T-cell (primary cell): ENCODE results near the gene TROAP. TPM values are rescaled to one million over a fixed set of nuclear protein-coding genes. Genes with fewer than 3 reads are reported as not detected.

Experiments
- ATAC-seq, 4 experiments: fragments of 200-7000 bp in 3 of 4; fragments of 150-1000 bp in 1 of 4; cut with Tn5 transposase; replicated peaks in 1 of 4; 1 replicate in 3 of 4; 2 replicates in 1 of 4; pipeline ENCODE4 v1.10.0; 2021; ENCODE audit warnings: moderate library complexity in 3 of 4, mild to moderate bottlenecking in 2 of 4, moderate number of reproducible peaks in 1 of 4
- CTCF ChIA-PET, 2 donors: fragments of 300-600 bp; sonication (Branson Sonifier 250); formaldehyde crosslinking; loops; one replicate each; lab custom pipeline; 2022; ENCODE audit warnings: antibody characterized with exemption in 2 of 2; lab: Charles Lee
- POLR2A ChIA-PET, 2 donors: fragments of 300-600 bp; sonication (Branson Sonifier 250); formaldehyde crosslinking; loops; one replicate each; lab custom pipeline; 2022; ENCODE audit warnings: antibody characterized with exemption in 2 of 2; lab: Charles Lee
- DNase-seq, 35 experiments: peaks; one replicate each; pipeline versions ENCODE4 v3.0.0 to v3.0.0-alpha.2; 2013 to 2023
- H3K27ac ChIP-seq: one replicate; pipeline ENCODE4 v1.5.1; 2013; ENCODE audit warnings: low read length
- H3K27me3 ChIP-seq, 2 experiments: replicated peaks in 1 of 2; 1 replicate in 1 of 2; 2 replicates in 1 of 2; pipeline versions ENCODE4 v1.6.1 to v1.7.0; 2013; ENCODE audit warnings: low read length in 1 of 2, mixed read lengths in 1 of 2; ENCODE audit not compliant: control insufficient read depth in 2 of 2, insufficient read depth in 2 of 2; ENCODE audit errors: extremely low read depth in 1 of 2
- H3K36me3 ChIP-seq, 2 donors: 1 replicate in 1 of 2; 2 replicates in 1 of 2; pipeline versions ENCODE4 v1.6.1 to v1.7.0; 2013; ENCODE audit warnings: low read length in 1 of 2; ENCODE audit not compliant: control insufficient read depth in 2 of 2, insufficient read depth in 1 of 2; ENCODE audit errors: extremely low read depth in 1 of 2
- H3K4me1 ChIP-seq, 2 experiments: 1 replicate in 1 of 2; 2 replicates in 1 of 2; pipeline versions ENCODE4 v1.6.1 to v1.7.0; 2013; ENCODE audit warnings: low read length in 2 of 2, mixed read lengths in 1 of 2; ENCODE audit not compliant: insufficient read depth in 2 of 2, control insufficient read depth in 1 of 2; ENCODE audit errors: extremely low read depth in 1 of 2
- H3K4me3 ChIP-seq, 2 donors: 1 replicate in 1 of 2; 2 replicates in 1 of 2; pipeline versions ENCODE4 v1.5.1 to v1.7.0; 2013; ENCODE audit warnings: mild to moderate bottlenecking in 2 of 2, low read length in 1 of 2, moderate library complexity in 1 of 2; ENCODE audit not compliant: control insufficient read depth in 1 of 2; ENCODE audit errors: extremely low read depth in 1 of 2
- H3K9me3 ChIP-seq: 2 replicates; pipeline ENCODE4 v1.7.0; 2013
- H3K27ac Mint-ChIP-seq, 2 donors: one replicate each; pipeline ENCODE4 v1.8.0; 2020 to 2021; ENCODE audit warnings: mild to moderate bottlenecking in 2 of 2, mixed read lengths in 2 of 2
- H3K27me3 Mint-ChIP-seq, 2 donors: one replicate each; pipeline ENCODE4 v1.8.0; 2021 to 2022; ENCODE audit warnings: mixed read lengths in 2 of 2
- H3K36me3 Mint-ChIP-seq: one replicate; pipeline ENCODE4 v1.8.0; 2021; ENCODE audit warnings: mixed read lengths
- H3K4me1 Mint-ChIP-seq, 3 donors: one replicate each; pipeline ENCODE4 v1.8.0; 2020 to 2022; ENCODE audit warnings: mixed read lengths in 3 of 3, mild to moderate bottlenecking in 1 of 3
- H3K4me3 Mint-ChIP-seq, 3 donors: one replicate each; pipeline ENCODE4 v1.8.0; 2020 to 2022; ENCODE audit warnings: mild to moderate bottlenecking in 3 of 3, mixed read lengths in 3 of 3, moderate library complexity in 3 of 3
- H3K9me3 Mint-ChIP-seq, 3 donors: one replicate each; pipeline ENCODE4 v1.8.0; 2020 to 2022; ENCODE audit warnings: mixed read lengths in 3 of 3
- WGBS: methylation state at CpG from one replicate; pipeline ENCODE4 v1.1.5; 2013; ENCODE audit warnings: missing lambda C conversion rate; ENCODE audit not compliant: insufficient coverage; 5-methylcytosine and 5-hydroxymethylcytosine counted together
- total RNA-seq, 35 experiments: library from RNA in 6 of 35; stranded (reverse) in 6 of 35; fragments of 120-200 nt in 1 of 35; gene quantifications; one replicate each; pipeline versions ENCODE4 v1.2.1 to v1.2.4 and lab custom pipeline; 2013 to 2026

Gene TROAP
- total RNA-seq, 5 donors from 2014 or later (not counting 1 experiment from before 2014, with no cell fraction given) = 0.98 to 1.9 (median 1.3) TPM

GRCh38 chr12:49335118-49335954, 12.3 kb downstream of the TROAP start:
- peak overlapping the region in 1 of 3 donors; percentile 45 for H3K4me3 Mint-ChIP-seq
- peaks cover 16 to 96% of the 10 kb centered on the region in 2 experiments for H3K27me3 ChIP-seq
- H3K4me1 Mint-ChIP-seq = peaks cover 16 to 30% (median 18%) of the 10 kb centered on the region in 3 donors
- CTCF ChIA-PET = interaction anchor here (0.5 to 1.4 kb wide), 2 partner anchors 23 to 26 kb away, joined by 4 to 5 read pairs; no protein-coding TSS in a partner anchor
- H3K4me1 ChIP-seq = peaks cover 2 to 29% of the 10 kb centered on the region in 2 experiments
- no peaks in the 10 kb centered on the region for H3K9me3 Mint-ChIP-seq
- H3K9me3 ChIP-seq = no peaks in the 10 kb centered on the region
- H3K27me3 Mint-ChIP-seq = peaks cover 61 to 73% of the 10 kb centered on the region in 2 donors
- no peak overlapping the region for H3K27ac Mint-ChIP-seq
- no peak overlapping the region for H3K27ac ChIP-seq
- DNase-seq (no peak), ATAC-seq (no peak)
- no peaks in the 10 kb centered on the region for H3K36me3 ChIP-seq
- H3K36me3 Mint-ChIP-seq = no peaks in the 10 kb centered on the region
- H3K4me3 ChIP-seq = no peak overlapping the region
- WGBS = 59% methylated on average over 14 of the region's 16 CpGs
- POLR2A ChIA-PET = no interaction called here

DNA sequence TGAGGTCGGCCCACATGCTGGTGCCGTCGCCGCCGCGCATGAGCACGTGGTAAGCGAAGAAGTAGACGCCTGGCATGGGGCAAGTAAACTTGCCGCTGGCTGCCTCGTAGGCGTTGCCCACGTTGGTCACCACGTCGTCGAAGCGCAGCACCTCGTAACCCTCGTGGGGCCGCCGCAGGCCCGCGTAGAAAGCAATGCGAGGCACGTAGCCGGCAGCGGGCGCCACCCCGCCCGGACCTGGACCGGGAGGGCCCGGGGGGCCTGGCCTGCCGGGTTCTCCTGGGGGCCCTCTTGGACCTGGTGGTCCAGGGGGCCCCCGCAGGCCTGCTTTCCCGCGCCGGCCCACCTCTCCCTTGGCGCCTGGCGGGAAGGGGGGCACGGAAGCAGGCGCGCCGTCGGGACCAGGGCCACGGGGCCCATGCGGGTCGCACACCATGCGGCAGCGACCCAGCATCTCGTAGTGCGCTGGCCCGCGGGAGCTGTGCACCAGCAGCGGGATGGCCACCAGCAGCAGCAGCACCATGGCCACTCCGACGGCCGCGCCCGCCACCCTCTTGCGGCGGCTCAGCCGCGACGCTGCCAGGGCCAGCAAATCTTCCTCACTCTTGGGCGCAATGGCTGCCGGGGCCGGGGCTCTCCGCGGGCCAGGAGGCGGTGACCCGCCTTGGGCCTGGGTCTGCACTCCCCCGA, 13.0 kb downstream of the TROAP start:
- Mint-ChIP-seq H3K9me3 (no peaks in the 10 kb centered on the region), H3K4me1 (peaks cover 18 to 34% (median 22%) of the 10 kb centered on the region in 3 donors), H3K27ac (no peak overlapping the region), H3K27me3 (peaks cover 66 to 77% of the 10 kb centered on the region in 2 donors), H3K36me3 (no peaks in the 10 kb centered on the region), H3K4me3 (peak overlapping the region in 1 of 3 donors; percentile 45)
- ChIA-PET POLR2A (no interaction called here), CTCF (interaction anchor here (0.5 to 1.9 kb wide), 4 partner anchors 25 to 415 kb away, joined by 3 to 7 read pairs (median 5); no protein-coding TSS in a partner anchor)
- Histone ChIP-seq H3K27ac (no peak overlapping the region), H3K36me3 (no peaks in the 10 kb centered on the region), H3K27me3 (peaks cover 16 to 91% of the 10 kb centered on the region in 2 experiments), H3K4me1 (peaks cover 2 to 29% of the 10 kb centered on the region in 2 experiments), H3K9me3 (no peaks in the 10 kb centered on the region), H3K4me3 (no peak overlapping the region)
- ATAC-seq (no peak), DNase-seq (no peak)
- 22% methylated on average over 72 of the region's 72 CpGs for WGBS

DNA sequence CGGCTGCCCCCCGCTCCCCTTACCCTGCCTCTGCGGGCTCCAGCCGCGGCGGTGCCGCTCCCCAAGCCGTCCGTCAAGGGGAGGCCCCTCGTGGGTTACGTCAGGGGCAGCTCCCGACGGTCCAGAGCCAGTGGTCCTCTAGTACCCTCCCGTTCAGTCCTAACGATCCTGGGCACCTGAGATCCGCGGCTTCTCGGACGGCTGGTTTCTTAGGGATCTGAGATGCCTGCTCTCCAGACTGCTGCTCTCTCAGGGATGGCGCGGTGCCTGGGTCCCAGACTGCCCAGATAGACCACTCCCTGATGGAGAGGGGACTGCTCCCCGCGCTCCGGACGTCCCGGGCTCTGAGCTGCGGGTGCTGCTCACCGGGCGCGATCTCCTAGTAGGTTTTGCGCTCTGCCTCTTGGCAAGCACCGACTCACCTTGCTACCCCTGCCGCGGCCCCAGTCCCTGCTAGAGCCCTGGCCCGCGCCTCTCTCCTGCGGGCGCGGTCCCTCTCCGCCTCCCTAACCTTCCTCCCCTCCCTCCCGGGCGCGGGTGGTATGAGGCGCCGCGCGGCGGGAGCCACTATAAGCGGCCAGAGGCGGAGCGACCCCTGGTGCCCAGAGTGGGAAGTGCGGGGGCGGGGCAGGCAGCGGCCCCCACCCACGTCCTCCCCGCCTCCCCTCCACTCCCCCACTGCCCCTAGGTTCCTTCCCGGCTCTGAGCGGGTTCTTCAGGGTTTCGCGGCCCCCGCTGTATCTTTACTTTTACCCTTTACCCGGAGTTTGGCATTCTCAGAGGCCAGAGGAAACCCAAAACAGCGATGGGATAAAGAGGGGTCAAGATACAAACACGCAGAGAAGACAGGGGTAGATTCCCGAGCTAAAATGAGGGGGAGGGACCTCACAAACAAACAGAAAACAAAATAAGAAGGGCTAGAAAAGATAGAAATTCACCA, 13.9 kb downstream of the TROAP start, which contains the start of gene C1QL4:
Gene C1QL4, minus strand, starts transcription at position 544 of the 940 bp plus-strand sequence. CDS start 711 bp downstream, outside the sequence.
- CTCF ChIA-PET = interaction anchor here (0.6 to 1.9 kb wide), 7 partner anchors 11 to 415 kb away, joined by 3 to 7 read pairs (median 6); partner anchors contain the start of gene TROAP (in 1 of the 2)
- Histone ChIP-seq H3K27me3 (peaks cover 18 to 91% of the 10 kb centered on the region in 2 experiments), H3K4me1 (peaks cover 2 to 31% of the 10 kb centered on the region in 2 experiments), H3K4me3 (peak within 1 kb of the TSS; percentile 44 to 50), H3K36me3 (no peaks in the 10 kb centered on the region), H3K9me3 (no peaks in the 10 kb centered on the region), H3K27ac (no peak within 1 kb of the TSS)
- H3K4me3 Mint-ChIP-seq = peak within 1 kb of the TSS; percentile 60 to 73 (median 60)
- peak; percentile 61 to 92 (median 83) for DNase-seq
- H3K36me3 Mint-ChIP-seq = no peaks in the 10 kb centered on the region
- WGBS = 7% methylated on average over 34 of the region's 65 CpGs
- ATAC-seq = peak; percentile 89 to 95 (median 92)
- H3K27me3 Mint-ChIP-seq = peaks cover 60 to 72% of the 10 kb centered on the region in 2 donors
- POLR2A ChIA-PET = no interaction called here
- no peaks in the 10 kb centered on the region for H3K9me3 Mint-ChIP-seq
- H3K4me1 Mint-ChIP-seq = peaks cover 18 to 34% (median 22%) of the 10 kb centered on the region in 3 donors
- H3K27ac Mint-ChIP-seq = no peak within 1 kb of the TSS

DNA sequence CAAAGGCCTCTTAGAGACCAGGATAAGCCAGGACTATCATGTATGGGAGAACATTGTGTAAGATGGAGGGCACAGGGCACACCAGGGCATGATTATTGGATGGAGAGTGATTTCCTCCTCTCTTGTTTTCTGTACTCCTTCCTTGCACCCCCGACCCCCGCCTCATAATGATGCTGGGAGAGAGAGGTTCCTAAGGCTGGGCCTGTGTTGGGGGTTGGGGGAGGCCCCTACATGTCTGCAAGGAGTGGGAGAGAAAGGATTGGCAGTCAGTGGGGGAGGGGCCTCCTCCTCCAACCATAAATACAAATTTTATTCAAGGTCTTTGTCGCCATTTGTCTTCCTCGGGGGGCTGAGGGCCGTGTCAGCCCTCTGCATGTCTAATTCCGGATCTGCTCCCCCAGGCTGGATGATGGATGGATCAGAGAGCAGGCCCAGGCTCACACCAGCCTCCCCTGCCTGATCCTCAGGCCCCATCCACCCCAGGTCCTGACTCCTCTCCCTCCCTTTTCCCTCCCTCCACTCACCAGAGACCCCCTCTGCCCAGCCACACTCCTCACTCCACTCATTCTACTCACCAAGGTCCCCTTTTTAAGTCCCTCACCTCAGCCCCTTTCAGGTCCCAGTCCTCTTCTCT, 15.9 kb downstream of the TROAP start:
- no peaks in the 10 kb centered on the region for H3K36me3 ChIP-seq
- H3K27ac Mint-ChIP-seq = no peak overlapping the region
- POLR2A ChIA-PET = no interaction called here
- peaks cover 14 to 46% of the 10 kb centered on the region in 2 experiments for H3K4me1 ChIP-seq
- H3K4me1 Mint-ChIP-seq = peaks cover 29 to 46% (median 34%) of the 10 kb centered on the region in 3 donors
- no peaks in the 10 kb centered on the region for H3K9me3 ChIP-seq
- no peaks in the 10 kb centered on the region for H3K36me3 Mint-ChIP-seq
- WGBS = 83% methylated on average over 2 of the region's 6 CpGs
- H3K4me3 Mint-ChIP-seq = no peak overlapping the region
- H3K4me3 ChIP-seq = no peak overlapping the region
- ATAC-seq (no peak), DNase-seq (no peak)
- no peak overlapping the region for H3K27ac ChIP-seq
- H3K9me3 Mint-ChIP-seq = no peaks in the 10 kb centered on the region
- H3K27me3 ChIP-seq = peaks cover 18 to 90% of the 10 kb centered on the region in 2 experiments
- CTCF ChIA-PET = interaction anchor here in 1 of 2 donors (1.0 to 1.4 kb wide), 2 partner anchors 12 to 16 kb away, joined by 3 to 4 read pairs; partner anchors contain the start of gene TROAP
- peaks cover 52 to 68% of the 10 kb centered on the region in 2 donors for H3K27me3 Mint-ChIP-seq

DNA sequence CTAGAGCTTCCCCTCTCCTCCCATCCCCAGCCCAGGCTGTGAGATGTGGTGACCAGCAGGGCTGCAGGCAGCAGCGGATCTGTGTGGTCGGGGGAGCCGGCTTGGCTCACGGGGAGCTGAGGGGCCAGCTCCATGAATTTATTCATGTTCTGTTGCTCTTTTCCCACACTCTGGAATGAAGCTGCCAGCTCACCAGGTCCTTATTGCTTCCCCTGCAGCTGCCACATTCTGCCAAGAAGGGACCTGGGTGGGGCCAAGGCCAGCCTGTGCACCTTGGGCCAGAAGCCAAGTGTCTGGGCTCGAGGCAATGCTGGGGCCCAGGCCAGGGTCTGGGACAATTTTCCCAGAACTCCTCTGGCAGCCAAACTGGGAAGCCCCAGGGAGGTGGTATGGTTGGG, 16.4 kb downstream of the TROAP start:
- no peak for DNase-seq
- H3K4me1 Mint-ChIP-seq = peaks cover 33 to 49% (median 39%) of the 10 kb centered on the region in 3 donors
- Histone ChIP-seq H3K36me3 (no peaks in the 10 kb centered on the region), H3K4me1 (peaks cover 16 to 51% of the 10 kb centered on the region in 2 experiments), H3K9me3 (no peaks in the 10 kb centered on the region), H3K27ac (no peak overlapping the region), H3K27me3 (peaks cover 20 to 90% of the 10 kb centered on the region in 2 experiments), H3K4me3 (no peak overlapping the region)
- no peaks in the 10 kb centered on the region for H3K36me3 Mint-ChIP-seq
- H3K27me3 Mint-ChIP-seq = peaks cover 50 to 67% of the 10 kb centered on the region in 2 donors
- H3K27ac Mint-ChIP-seq = no peak overlapping the region
- no peak for ATAC-seq
- no peaks in the 10 kb centered on the region for H3K9me3 Mint-ChIP-seq
- POLR2A ChIA-PET = no interaction called here
- WGBS = 63% methylated on average over 4 of the region's 5 CpGs
- H3K4me3 Mint-ChIP-seq = no peak overlapping the region
- CTCF ChIA-PET = interaction anchor here in 1 of 2 donors (1.0 to 1.4 kb wide), 2 partner anchors 11 to 17 kb away, joined by 3 to 4 read pairs; partner anchors contain the start of gene TROAP
